Activated T-helper 1 cell treated with Interleukin-2 at 50 U/mL for 16 hours (primary cell): ENCODE measurements around the gene POLR2E.
A peak's percentile ranks its signal among the peaks of the same experiment; 100 is the strongest.

Experiments
- DNase-seq: peaks from one replicate; pipeline ENCODE4 v3.0.0-alpha.2; 2020; ENCODE audit warnings: low read depth

POLR2E gene

DNA sequence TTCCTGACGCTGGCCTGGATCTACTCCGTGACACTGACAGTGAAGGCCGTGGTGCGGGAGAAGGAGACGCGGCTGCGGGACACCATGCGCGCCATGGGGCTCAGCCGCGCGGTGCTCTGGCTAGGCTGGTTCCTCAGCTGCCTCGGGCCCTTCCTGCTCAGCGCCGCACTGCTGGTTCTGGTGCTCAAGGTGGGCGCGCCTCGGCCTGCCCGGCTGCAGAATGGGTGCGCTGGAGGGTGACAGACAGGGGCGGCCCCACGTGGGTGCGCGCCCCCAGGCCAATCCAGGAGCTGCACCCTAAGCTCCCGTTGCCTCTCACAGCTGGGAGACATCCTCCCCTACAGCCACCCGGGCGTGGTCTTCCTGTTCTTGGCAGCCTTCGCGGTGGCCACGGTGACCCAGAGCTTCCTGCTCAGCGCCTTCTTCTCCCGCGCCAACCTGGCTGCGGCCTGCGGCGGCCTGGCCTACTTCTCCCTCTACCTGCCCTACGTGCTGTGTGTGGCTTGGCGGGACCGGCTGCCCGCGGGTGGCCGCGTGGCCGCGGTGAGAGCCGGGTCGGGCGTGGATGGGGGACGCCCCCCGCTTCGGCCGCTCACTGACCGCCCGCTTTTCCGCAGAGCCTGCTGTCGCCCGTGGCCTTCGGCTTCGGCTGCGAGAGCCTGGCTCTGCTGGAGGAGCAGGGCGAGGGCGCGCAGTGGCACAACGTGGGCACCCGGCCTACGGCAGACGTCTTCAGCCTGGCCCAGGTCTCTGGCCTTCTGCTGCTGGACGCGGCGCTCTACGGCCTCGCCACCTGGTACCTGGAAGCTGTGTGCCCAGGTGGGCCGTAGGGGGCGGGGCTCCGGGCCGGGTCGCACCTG is 48.1 kb downstream of the POLR2E start:
- no peak for DNase-seq

DNA sequence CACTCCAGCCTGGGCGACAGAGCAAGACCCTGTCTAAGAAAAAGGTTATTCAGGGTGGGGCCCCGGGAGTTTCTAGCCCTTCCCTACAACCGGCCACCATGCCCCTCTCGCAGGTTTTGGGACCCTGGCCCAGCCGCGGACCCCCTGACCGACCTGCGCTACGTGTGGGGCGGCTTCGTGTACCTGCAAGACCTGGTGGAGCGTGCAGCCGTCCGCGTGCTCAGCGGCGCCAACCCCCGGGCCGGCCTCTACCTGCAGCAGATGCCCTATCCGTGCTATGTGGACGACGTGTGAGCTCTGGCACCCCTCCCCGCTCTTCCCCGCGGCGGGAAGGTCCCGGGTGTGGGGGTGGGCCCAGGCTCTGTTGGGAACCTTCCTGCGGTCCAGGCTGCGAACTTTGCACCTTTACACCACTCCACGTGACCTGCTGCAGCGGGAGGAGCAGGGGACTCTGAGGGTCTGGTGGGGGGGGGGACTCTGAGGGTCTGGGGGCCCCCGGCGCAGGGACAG is 49.0 kb downstream of the POLR2E start:
- DNase-seq = no peak

- DNase-seq = no peak
These were observed 50.0 kb downstream of the POLR2E start for GRCh38 chr19:1045247-1045603.

DNA sequence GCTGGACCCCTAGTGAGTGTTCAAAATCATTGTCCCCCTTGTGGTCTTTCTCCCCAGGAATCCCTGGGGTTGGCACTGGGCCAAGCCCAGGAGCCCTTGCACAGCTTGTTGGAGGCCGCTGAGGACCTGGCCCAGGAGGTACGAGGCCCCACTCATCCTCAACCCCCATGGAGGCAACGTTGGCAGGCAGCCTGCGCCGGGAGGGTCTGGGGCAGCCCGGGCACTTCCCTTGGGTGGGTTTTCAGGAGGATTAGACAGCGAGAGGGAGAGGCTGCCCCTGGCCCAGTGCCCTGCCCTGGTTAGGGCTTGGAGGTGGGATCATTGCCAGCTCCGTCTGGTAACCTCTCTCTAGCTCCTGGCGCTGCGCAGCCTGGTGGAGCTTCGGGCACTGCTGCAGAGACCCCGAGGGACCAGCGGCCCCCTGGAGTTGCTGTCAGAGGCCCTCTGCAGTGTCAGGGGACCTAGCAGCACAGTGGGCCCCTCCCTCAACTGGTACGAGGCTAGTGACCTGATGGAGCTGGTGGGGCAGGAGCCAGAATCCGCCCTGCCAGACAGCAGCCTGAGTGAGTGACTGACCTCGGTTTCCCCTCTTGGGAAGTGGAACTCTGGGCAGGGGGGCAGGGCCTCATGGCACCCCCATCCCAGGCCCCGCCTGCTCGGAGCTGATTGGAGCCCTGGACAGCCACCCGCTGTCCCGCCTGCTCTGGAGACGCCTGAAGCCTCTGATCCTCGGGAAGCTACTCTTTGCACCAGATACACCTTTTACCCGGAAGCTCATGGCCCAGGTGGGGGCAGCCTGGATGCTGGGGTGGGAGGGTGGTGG is 52.3 kb downstream of the POLR2E start:
- no peak for DNase-seq

GRCh38 chr19:1041835-1042685 is 53.1 kb downstream of the POLR2E start:
- no peak for DNase-seq

GRCh38 chr19:1041272-1041834 is 53.8 kb downstream of the POLR2E start:
- no peak for DNase-seq

- DNase-seq = peak; percentile 84
These were observed 54.5 kb downstream of the POLR2E start for GRCh38 chr19:1040476-1041271.

DNA sequence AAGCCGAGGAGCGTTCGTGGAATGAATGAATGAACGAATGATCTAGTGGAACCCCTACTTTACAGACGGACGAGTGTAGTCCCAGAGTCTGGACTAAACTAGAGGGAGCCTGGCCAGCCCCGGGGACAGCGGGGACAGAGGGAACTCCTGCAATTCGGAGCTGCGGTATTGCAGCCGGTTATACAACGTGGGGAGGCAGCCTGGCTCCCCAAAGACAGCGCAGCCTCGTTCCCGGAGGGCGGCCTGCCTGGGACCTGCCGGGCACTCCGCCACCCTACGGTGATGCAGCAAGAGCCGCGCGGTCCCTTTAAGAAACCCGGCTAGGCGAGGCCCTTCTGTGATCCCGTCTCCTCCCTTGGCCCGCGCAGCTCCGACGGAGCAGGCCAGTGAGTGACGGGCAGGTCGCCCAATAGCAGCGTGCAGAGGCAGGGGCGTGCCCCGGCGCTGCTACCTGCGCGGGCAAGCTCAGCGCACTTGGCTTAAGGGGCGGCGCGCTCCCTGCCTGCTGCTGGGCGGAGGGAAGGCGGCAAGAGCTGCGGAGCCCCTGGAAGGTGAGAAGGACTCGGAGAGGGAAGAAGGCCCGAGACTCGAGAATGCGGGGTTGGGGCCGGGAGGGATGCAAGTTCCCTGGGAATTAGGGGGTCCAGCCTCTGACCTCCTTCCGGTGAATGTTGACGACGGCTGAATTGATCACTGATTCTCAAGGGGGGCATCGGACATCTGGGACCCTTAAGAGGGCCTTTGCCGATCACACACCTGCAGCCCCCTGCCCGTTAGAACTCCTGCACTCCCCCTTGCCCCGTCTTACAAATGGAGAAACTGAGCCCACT is 55.3 kb downstream of the POLR2E start, which contains the start of gene ABCA7:
ABCA7 (plus strand) TSS at position 462 of the 830 bp plus-strand sequence. CDS start 1,255 bp downstream, outside the sequence.
- peak; percentile 99 for DNase-seq

GRCh38 chr19:1038978-1039645 is 56.1 kb downstream of the POLR2E start:
- no peak for DNase-seq

DNA sequence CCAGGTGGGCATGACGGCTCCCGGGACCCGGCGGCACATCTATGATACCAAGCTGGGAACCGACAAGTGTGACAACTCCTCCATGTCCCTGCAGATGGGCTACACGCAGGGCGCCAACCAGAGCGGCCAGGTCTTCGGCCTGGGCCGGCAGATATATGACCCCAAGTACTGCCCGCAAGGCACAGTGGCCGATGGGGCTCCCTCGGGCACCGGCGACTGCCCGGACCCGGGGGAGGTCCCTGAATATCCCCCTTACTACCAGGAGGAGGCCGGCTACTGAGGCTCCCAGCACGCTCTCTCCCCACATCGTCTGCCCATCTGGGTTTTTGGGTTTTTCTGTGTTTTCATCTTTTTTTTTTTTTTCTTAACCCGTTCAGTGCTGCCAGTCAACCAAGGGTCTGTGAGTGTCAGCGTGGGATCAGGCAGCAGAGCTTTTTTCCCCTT is 57.5 kb downstream of the POLR2E start:
- no peak for DNase-seq
